LNCAP (cell line): ENCODE data around the gene GLMP.

ENCODE experiments used
- CTCF ChIP-seq: fragments of 450-650 bp; IDR thresholded peaks from 2 replicates; pipeline ENCODE4 v1.5.1; 2017; ENCODE audit warnings: mild to moderate bottlenecking

Gene GLMP

DNA sequence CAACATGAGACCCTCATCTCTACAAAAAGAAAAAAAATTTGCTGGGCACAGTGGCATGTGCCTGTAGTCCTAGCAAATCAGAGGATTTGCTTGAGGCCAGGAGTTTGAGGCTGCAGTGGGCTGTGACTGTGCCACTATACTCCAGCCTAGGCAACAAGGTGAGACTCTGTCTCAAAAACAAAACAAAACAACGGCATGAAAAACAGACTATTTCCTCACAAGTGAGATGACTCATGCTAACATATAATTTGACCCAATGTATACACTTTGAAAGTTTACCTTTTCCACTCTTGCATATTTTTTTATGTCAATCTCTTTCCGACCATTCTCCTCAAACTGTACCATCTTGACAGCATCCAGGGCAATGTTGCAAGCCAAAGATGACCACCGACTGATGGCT is 25.1 kb upstream of the GLMP start:
- no peak for TF ChIP-seq CTCF

DNA sequence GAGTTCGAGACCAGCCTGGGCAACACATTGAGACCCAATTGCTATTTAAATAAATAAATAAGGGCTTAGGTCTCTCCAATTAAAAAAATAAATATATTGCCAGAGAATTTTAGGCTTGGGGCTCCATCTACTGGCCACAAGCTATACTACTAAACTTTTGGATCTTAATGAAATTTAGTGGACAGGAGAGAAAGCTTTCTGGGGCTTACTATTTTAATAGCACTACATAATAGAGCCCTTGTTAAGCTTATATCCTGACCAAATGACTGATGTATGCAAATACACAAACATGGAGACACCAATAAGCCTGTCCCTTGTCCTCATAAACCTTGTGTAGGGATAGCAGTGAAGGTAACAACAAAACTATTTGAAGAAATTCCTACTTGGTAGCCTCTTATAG is 24.2 kb upstream of the GLMP start:
- TF ChIP-seq CTCF = peak; percentile 68

DNA sequence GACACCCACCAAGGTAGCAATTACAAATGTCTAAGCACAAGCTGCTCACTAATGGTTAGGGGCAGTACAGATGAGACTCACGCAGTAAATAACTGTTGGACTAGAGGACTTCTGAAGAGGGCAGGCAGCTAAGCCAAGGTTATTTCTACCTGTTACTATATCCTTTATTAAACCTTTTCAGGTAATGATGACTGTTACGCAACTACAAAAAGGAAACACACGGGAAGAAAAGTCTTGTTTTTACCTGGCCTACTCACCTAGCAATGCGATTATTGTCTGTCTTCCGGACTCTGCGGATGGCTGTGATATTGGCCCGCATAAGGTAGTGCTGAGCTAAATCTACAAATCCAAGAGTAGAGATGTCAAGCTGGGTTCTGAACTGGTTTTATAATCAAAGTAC is 21.4 kb upstream of the GLMP start:
- TF ChIP-seq CTCF = no peak

DNA sequence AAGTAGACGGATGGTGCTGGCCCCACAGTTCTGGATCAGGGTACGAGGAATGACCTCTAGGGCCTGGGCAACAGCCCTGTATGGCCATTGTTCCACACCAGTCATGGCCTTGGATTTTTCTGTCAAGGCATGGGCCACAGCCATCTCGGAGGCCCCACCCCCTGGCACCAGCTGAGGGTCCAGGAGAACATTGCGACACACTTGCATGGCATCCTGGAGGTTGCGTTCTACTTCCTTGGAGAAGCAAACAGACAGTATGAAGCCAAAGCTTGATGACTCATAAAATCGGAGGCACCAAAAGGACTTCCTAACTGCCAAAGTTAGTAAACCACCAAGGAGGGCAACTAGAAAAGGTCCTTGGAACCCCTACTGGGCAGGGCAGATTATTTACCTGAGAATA is 15.5 kb upstream of the GLMP start:
- no peak for TF ChIP-seq CTCF

- TF ChIP-seq CTCF = no peak
Observed at GRCh38 chr1:156308078-156308477, 12.6 kb upstream of the GLMP start.

DNA sequence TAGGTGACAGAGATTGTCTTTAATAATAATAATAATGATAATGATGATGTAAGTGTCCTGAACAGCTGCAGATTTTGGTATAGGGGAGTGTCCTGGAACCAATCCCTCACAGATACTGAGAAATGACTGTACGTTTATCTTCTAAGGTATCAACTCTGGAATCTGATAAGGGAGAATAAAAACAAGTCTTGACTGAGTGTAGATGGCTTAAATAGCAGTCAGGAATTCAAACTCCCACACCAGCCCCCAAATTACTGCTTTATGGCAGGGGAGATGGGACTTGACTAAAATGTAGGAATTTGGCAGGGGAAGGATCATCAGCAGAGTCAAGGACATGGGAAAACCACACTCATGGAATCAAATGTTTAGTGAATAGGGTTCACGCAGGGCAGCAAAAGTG is 9.7 kb upstream of the GLMP start:
- TF ChIP-seq CTCF = no peak

DNA sequence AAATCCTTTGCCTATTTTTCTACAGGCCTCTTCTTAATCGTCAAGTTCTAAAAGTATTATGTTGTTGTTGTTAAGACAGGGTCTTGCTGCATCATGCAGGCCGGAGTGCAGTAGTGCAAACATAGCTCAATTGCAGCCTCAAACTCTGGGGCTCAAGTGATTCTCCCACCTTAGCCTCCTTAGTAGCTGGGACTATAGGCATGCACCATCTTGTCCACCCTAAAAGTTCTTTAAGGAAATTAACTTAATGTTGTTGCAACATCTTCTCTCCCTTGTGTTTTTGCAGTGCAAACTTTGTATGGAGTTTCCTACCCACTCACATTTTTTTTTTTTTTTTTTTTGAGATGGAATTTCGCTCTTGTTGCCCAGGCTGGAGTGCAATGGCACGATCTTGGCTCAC is 7.8 kb upstream of the GLMP start:
- no peak for TF ChIP-seq CTCF

DNA sequence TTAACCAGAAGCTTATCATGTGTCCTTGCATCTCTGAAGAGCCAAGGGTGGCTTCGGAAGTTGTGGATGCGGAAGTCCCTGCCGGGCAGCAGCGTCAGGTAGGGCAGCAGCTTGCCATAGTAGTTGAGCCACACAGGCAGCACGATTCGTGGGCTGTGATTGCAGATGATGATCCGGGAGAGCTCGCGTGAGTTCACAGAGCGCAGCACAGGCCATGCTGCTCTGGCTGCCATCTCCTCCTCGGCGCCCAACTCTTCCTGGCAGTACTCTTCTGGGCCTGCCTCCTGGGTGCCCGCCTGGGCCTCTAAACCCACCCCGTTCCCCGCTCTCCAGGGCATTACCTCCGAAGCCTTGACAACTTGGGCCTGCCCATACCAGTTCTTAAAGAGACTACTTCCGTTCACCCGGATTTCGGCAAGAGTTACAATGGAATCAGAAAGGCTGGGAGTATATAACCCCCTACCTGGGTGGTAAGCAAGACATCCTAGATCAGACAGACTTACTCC is 3.4 kb upstream of the GLMP start, which contains the start of gene VHLL:
Gene VHLL (minus strand): TSS at position 456 of the 506 bp plus-strand sequence. CDS start 118 bp downstream, at position 338.
- no peak for TF ChIP-seq CTCF
